Measurements from ENCODE around the gene TOP1. TPM values are rescaled to one million over a fixed set of nuclear protein-coding genes. Genes with fewer than 3 reads are reported as not detected.

Gene TOP1
- total and polyA plus RNA-seq, 4 donors: 39.7 to 62.7 (median 51.7) TPM

- Histone ChIP-seq H3K9ac (ENCODE audit: insufficient read depth in 1 of 2, low read length in 2 of 2) (no peak overlapping the region), H3K36me3 (ENCODE audit: control insufficient read depth in 4 of 4, insufficient read depth in 4 of 4, low read length in 4 of 4) (peaks cover 51 to 78% (median 65%) of the 10 kb centered on the region in 4 donors)
- DNase-seq: no peak
These were observed 90.0 kb downstream of the TOP1 start for GRCh38 chr20:41118632-41119031.

DNA sequence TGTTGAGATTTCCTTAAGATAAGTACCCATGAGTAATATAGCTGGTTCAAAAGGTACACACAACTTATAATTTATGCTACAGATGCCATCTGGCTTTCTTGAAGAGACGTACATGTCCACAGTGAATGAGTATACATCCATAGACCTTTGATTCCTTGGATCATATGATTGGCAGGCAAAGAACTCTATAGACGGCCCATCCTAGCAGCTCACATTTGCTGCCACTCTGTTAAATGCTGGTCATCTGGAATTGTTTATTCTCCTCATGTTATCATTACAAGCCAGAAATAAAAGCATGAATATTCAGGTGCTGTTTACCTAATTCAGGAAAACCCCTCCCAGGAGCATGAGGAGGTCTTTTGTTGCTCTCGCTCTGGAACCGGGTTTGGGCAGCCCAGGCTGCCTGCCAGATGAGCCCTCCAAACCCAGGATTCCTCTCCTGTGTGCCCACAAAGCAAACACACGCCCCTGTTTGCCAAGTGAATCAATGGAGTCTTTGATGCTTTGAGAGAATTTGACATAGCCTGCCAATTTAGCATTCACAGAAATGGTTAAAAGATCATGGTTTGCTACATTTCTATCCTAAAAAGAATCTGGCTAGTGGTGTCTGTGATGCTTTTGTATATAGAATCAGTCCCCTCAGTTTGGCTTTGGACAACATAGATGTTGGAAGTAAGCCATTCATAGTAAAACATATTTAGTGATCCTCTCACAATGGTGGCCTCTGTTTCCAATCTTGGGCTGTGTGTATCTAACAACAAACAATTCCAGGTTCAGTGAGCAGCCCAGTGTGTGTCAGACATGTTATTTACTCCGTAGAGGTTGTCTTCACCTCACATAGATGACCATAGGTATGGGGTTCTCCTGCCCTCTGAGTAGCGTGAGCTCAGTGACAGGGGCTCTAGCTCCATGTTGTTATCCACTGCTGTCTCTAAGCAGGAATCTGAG is 91.3 kb downstream of the TOP1 start:
- Histone ChIP-seq H3K9me3 (ENCODE audit: control insufficient read depth in 4 of 4, insufficient read depth in 3 of 4, low read length in 3 of 4) (peaks cover 0 to 2% (median 0%) of the 10 kb centered on the region in 4 donors), H3K9ac (ENCODE audit: insufficient read depth in 1 of 2, low read length in 2 of 2) (no peak overlapping the region), H3K36me3 (ENCODE audit: control insufficient read depth in 4 of 4, insufficient read depth in 4 of 4, low read length in 4 of 4) (peaks cover 47 to 71% (median 59%) of the 10 kb centered on the region in 4 donors), H3K4me1 (ENCODE audit: control insufficient read depth in 5 of 5, insufficient read depth in 5 of 5, low read length in 5 of 5) (no peaks in the 10 kb centered on the region), H3K4me3 (no peak overlapping the region), H3K27me3 (ENCODE audit: control insufficient read depth in 3 of 3, insufficient read depth in 3 of 3, low read length in 2 of 3) (no peaks in the 10 kb centered on the region), H3K27ac (ENCODE audit: low read depth in 1 of 2, low read length in 1 of 2) (no peak overlapping the region)
- TF ChIP-seq, protein P1, sequence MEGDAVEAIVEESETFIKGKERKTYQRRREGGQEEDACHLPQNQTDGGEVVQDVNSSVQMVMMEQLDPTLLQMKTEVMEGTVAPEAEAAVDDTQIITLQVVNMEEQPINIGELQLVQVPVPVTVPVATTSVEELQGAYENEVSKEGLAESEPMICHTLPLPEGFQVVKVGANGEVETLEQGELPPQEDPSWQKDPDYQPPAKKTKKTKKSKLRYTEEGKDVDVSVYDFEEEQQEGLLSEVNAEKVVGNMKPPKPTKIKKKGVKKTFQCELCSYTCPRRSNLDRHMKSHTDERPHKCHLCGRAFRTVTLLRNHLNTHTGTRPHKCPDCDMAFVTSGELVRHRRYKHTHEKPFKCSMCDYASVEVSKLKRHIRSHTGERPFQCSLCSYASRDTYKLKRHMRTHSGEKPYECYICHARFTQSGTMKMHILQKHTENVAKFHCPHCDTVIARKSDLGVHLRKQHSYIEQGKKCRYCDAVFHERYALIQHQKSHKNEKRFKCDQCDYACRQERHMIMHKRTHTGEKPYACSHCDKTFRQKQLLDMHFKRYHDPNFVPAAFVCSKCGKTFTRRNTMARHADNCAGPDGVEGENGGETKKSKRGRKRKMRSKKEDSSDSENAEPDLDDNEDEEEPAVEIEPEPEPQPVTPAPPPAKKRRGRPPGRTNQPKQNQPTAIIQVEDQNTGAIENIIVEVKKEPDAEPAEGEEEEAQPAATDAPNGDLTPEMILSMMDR (IDR thresholded peaks at IDR 0.05; ENCODE audit: control extremely low read depth, extremely low read depth): no peak
- WGBS, 2 donors: 76 to 82% methylated on average over 7 of the region's 7 CpGs
- ATAC-seq (ENCODE audit: insufficient read depth, low FRiP score) (no peak), DNase-seq (no peak)

More at GRCh38 chr20:41118632-41119031, 90.0 kb downstream of the TOP1 start:
- Histone ChIP-seq H3K4me3 (no peak overlapping the region), H3K9me3 (ENCODE audit: control insufficient read depth in 4 of 4, insufficient read depth in 3 of 4, low read length in 3 of 4) (peaks cover 0 to 2% (median 0%) of the 10 kb centered on the region in 4 donors), H3K4me1 (ENCODE audit: control insufficient read depth in 5 of 5, insufficient read depth in 5 of 5, low read length in 5 of 5) (no peaks in the 10 kb centered on the region), H3K27ac (ENCODE audit: low read depth in 1 of 2, low read length in 1 of 2) (no peak overlapping the region), H3K27me3 (ENCODE audit: control insufficient read depth in 3 of 3, insufficient read depth in 3 of 3, low read length in 2 of 3) (no peaks in the 10 kb centered on the region)
- 85 to 94% methylated on average over 3 of the region's 3 CpGs for WGBS, 2 donors
- TF ChIP-seq, protein P1 (IDR thresholded peaks at IDR 0.05; ENCODE audit: control extremely low read depth, extremely low read depth): no peak
- no peak for ATAC-seq (ENCODE audit: insufficient read depth, low FRiP score)

GRCh38 chr20:41121399-41121798 is 92.8 kb downstream of the TOP1 start:
- no peaks in the 10 kb centered on the region for H3K9me3 ChIP-seq (ENCODE audit: control insufficient read depth in 4 of 4, insufficient read depth in 3 of 4, low read length in 3 of 4)
- no peak overlapping the region for H3K4me3 ChIP-seq
- no peaks in the 10 kb centered on the region for H3K4me1 ChIP-seq (ENCODE audit: control insufficient read depth in 5 of 5, insufficient read depth in 5 of 5, low read length in 5 of 5)
- no peaks in the 10 kb centered on the region for H3K27me3 ChIP-seq (ENCODE audit: control insufficient read depth in 3 of 3, insufficient read depth in 3 of 3, low read length in 2 of 3)
- peaks cover 44 to 64% (median 55%) of the 10 kb centered on the region in 4 donors for H3K36me3 ChIP-seq (ENCODE audit: control insufficient read depth in 4 of 4, insufficient read depth in 4 of 4, low read length in 4 of 4)
- TF ChIP-seq, protein P1 (IDR thresholded peaks at IDR 0.05; ENCODE audit: control extremely low read depth, extremely low read depth): no peak
- 93% methylated on average over 3 of the region's 3 CpGs for WGBS, 2 donors
- H3K9ac ChIP-seq (ENCODE audit: insufficient read depth in 1 of 2, low read length in 2 of 2): no peak overlapping the region
- ATAC-seq (ENCODE audit: insufficient read depth, low FRiP score) (no peak), DNase-seq (no peak)
- no peak overlapping the region for H3K27ac ChIP-seq (ENCODE audit: low read depth in 1 of 2, low read length in 1 of 2)

Data from lung (tissue), 12 donors.